BLaER1 treated with 17β-estradiol and CSF1 and Interleukin-3, amounts not matched to agents 10 nM and 100 nM (cell line): ENCODE measurements around the gene SIM2.

Experiments used
- H3K27ac ChIP-seq, 11 experiments: shearing (Covaris generic); formaldehyde crosslinking; 2 replicates each; pipeline ENCODE4 v1.8.1; 2022
- H3K27me3 ChIP-seq, 11 experiments: shearing (Covaris generic); formaldehyde crosslinking; 2 replicates each; pipeline ENCODE4 v1.8.1; 2022
- H3K36me3 ChIP-seq, 11 experiments: shearing (Covaris generic); formaldehyde crosslinking; 2 replicates each; pipeline ENCODE4 v1.8.1; 2022
- H3K4me1 ChIP-seq, 10 experiments: shearing (Covaris generic); formaldehyde crosslinking; 2 replicates each; pipeline ENCODE4 v1.8.1; 2022
- H3K4me2 ChIP-seq, 11 experiments: shearing (Covaris generic); formaldehyde crosslinking; 2 replicates each; pipeline ENCODE4 v1.8.1; 2022
- H3K4me3 ChIP-seq, 10 experiments: shearing (Covaris generic); formaldehyde crosslinking; 2 replicates each; pipeline ENCODE4 v1.8.1; 2022
- H3K9ac ChIP-seq, 11 experiments: shearing (Covaris generic); formaldehyde crosslinking; 2 replicates each; pipeline ENCODE4 v1.8.1; 2022
- H3K9me3 ChIP-seq, 11 experiments: shearing (Covaris generic); formaldehyde crosslinking; replicated peaks in 1 of 11; 2 replicates each; pipeline ENCODE4 v1.8.1; 2022
- H4K20me1 ChIP-seq, 11 experiments: shearing (Covaris generic); formaldehyde crosslinking; 2 replicates each; pipeline ENCODE4 v1.8.1; 2022
- Cebpa-rat ChIP-seq, 11 experiments: shearing (Covaris generic); IDR thresholded peaks; 2 replicates each; pipeline ENCODE4 v1.8.1; 2022

Gene SIM2

GRCh38 chr21:36753556-36753955 lies 54.6 kb downstream of the SIM2 start:
- H3K4me1 ChIP-seq: peaks cover 7 to 11% (median 9%) of the 10 kb centered on the region in 10 experiments
- H3K4me3 ChIP-seq: no peak overlapping the region
- H3K36me3 ChIP-seq: peaks cover 0 to 38% (median 0%) of the 10 kb centered on the region in 11 experiments; a peak in 10 of 22 replicates
- H3K9ac ChIP-seq: no peak overlapping the region
- H3K27me3 ChIP-seq: peaks cover 0 to under 1% (median 0%) of the 10 kb centered on the region in 11 experiments; a peak in 3 of 22 replicates
- no peaks in the 10 kb centered on the region for H4K20me1 ChIP-seq
- no peak overlapping the region for H3K4me2 ChIP-seq
- H3K27ac ChIP-seq: no peak overlapping the region
- H3K9me3 ChIP-seq: peaks cover 0 to under 1% (median 0%) of the 10 kb centered on the region in 11 experiments; a peak in 1 of 22 replicates
- no peak for TF ChIP-seq Cebpa-rat (IDR thresholded peaks at IDR 0.05)

DNA sequence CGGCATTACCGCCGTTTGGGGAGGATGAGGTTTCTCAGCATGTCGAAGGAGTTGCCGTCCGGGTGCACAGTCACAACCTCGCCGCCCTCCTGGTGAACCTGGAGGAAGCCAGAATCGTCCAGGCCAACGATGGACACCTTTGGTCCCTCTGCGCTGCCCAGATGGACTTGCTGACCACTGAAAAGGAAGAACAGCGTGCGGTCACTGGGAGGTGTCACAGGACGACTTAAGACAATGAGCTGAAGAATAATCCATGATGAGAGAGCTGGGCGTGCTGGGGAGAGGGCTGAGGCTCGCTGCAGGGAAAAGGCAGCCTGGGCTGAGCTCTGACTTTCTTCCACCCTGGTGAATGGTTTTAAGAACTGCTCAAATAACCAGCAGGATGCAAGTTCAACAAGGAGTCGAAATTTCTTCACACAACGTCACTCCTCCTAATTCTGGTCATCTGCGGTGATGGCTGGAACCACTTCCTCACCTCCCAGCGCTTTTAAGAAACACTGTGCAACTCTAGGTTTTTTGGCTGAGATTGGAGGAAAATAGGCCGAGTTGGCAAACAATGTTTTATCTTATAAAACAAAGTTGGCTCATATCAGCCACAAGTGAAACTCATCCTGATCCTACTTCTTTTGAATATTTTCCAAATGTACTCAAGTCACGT lies 55.5 kb downstream of the SIM2 start:
- H3K4me3 ChIP-seq: no peak overlapping the region
- no peak overlapping the region for H3K9ac ChIP-seq
- H3K9me3 ChIP-seq: no peaks in the 10 kb centered on the region
- H3K4me2 ChIP-seq: no peak overlapping the region
- H3K36me3 ChIP-seq: peaks cover 0 to 47% (median 0%) of the 10 kb centered on the region in 11 experiments; a peak in 10 of 22 replicates
- H3K27me3 ChIP-seq: no peaks in the 10 kb centered on the region
- no peaks in the 10 kb centered on the region for H4K20me1 ChIP-seq
- no peak for TF ChIP-seq Cebpa-rat (IDR thresholded peaks at IDR 0.05)
- H3K4me1 ChIP-seq: peaks cover 7 to 11% (median 9%) of the 10 kb centered on the region in 10 experiments
- H3K27ac ChIP-seq: no peak overlapping the region

GRCh38 chr21:36756527-36756926 lies 57.6 kb downstream of the SIM2 start:
- no peaks in the 10 kb centered on the region for H4K20me1 ChIP-seq
- no peak overlapping the region for H3K4me3 ChIP-seq
- H3K36me3 ChIP-seq: peaks cover 0 to 54% (median 0%) of the 10 kb centered on the region in 11 experiments; a peak in 10 of 22 replicates
- TF ChIP-seq Cebpa-rat (IDR thresholded peaks at IDR 0.05): no peak
- H3K9me3 ChIP-seq: no peaks in the 10 kb centered on the region
- no peaks in the 10 kb centered on the region for H3K27me3 ChIP-seq
- peaks cover 2 to 15% (median 12%) of the 10 kb centered on the region in 10 experiments for H3K4me1 ChIP-seq
- no peak overlapping the region for H3K9ac ChIP-seq
- no peak overlapping the region for H3K4me2 ChIP-seq
- H3K27ac ChIP-seq: no peak overlapping the region

DNA sequence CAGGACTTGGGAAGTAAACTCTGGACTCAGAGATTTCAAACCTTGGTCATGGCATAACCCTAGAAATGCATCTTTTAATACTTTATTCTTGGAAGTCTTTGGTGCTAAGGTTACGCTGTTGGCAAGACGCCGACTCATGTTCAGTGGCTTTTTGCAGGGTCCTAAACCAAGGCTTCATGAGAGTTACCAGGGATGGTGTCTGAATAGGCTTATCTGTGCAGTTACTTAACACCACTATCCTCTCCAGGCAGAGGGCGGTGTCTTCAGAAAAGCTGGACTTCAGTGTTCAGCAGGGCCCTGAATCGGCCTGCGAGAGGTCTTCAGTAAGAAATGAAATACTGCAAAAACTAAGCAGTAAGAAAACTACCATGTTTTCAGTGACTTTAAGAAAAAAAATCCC lies 58.3 kb downstream of the SIM2 start:
- Histone ChIP-seq H3K4me1 (peaks cover 0 to 13% (median 11%) of the 10 kb centered on the region in 10 experiments; a peak in 12 of 20 replicates), H3K9ac (no peak overlapping the region), H3K4me3 (no peak overlapping the region), H3K27ac (no peak overlapping the region), H3K27me3 (no peaks in the 10 kb centered on the region), H3K36me3 (peaks cover 0 to 54% (median 0%) of the 10 kb centered on the region in 11 experiments; a peak in 10 of 22 replicates), H3K4me2 (no peak overlapping the region), H3K9me3 (no peaks in the 10 kb centered on the region), H4K20me1 (no peaks in the 10 kb centered on the region)
- TF ChIP-seq Cebpa-rat (IDR thresholded peaks at IDR 0.05): no peak

GRCh38 chr21:36759348-36760083 lies 60.6 kb downstream of the SIM2 start:
- H3K9ac ChIP-seq: no peak overlapping the region
- H3K4me3 ChIP-seq: no peak overlapping the region
- H3K9me3 ChIP-seq: no peaks in the 10 kb centered on the region
- no peak overlapping the region for H3K27ac ChIP-seq
- H3K4me1 ChIP-seq: peaks cover 0 to 13% (median 11%) of the 10 kb centered on the region in 10 experiments; a peak in 12 of 20 replicates
- no peaks in the 10 kb centered on the region for H4K20me1 ChIP-seq
- no peak for TF ChIP-seq Cebpa-rat (IDR thresholded peaks at IDR 0.05)
- no peaks in the 10 kb centered on the region for H3K27me3 ChIP-seq
- H3K36me3 ChIP-seq: peaks cover 0 to 36% (median 0%) of the 10 kb centered on the region in 11 experiments; a peak in 8 of 22 replicates
- no peak overlapping the region for H3K4me2 ChIP-seq

- H3K9ac ChIP-seq: no peak overlapping the region
- peaks cover 0 to 13% (median 11%) of the 10 kb centered on the region in 10 experiments; a peak in 12 of 20 replicates for H3K4me1 ChIP-seq
- H3K4me3 ChIP-seq: no peak overlapping the region
- H3K36me3 ChIP-seq: peaks cover 0 to 28% (median 0%) of the 10 kb centered on the region in 11 experiments; a peak in 5 of 22 replicates
- no peak overlapping the region for H3K27ac ChIP-seq
- no peaks in the 10 kb centered on the region for H3K9me3 ChIP-seq
- peak overlapping the region in 7 of 11 experiments; percentile 9 to 57 (median 34); a peak in 12 of 22 replicates for H3K4me2 ChIP-seq
- H4K20me1 ChIP-seq: no peaks in the 10 kb centered on the region
- H3K27me3 ChIP-seq: no peaks in the 10 kb centered on the region
- no peak for TF ChIP-seq Cebpa-rat (IDR thresholded peaks at IDR 0.05)
These were observed 62.8 kb downstream of the SIM2 start for GRCh38 chr21:36761685-36762084.

DNA sequence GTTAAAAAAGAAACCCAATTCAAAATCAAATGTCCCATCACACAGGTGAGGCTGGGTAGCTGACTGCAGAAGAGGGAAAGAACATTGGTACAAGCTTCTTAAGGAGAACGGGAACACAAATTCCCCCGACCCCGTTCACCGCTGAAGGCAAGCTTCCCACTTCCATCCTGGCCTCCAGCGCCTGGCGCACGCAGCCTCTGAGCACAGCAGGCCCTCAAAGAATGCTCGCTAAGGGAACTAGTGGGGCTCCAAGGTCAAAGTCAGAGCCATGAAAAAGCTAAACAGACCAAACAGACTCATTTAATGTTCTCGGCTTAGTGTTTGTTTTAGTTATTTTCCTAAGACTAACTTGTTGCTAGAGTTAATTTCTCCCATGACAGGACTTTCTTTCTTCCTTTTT lies 63.7 kb downstream of the SIM2 start:
- Histone ChIP-seq H3K9me3 (no peaks in the 10 kb centered on the region; a peak in 1 of 22 replicates), H3K4me2 (no peak overlapping the region), H3K4me3 (no peak overlapping the region), H4K20me1 (no peaks in the 10 kb centered on the region), H3K27me3 (no peaks in the 10 kb centered on the region), H3K4me1 (peaks cover 0 to 13% (median 11%) of the 10 kb centered on the region in 10 experiments; a peak in 12 of 20 replicates), H3K27ac (no peak overlapping the region), H3K36me3 (peaks cover 0 to 28% (median 0%) of the 10 kb centered on the region in 11 experiments; a peak in 5 of 22 replicates), H3K9ac (no peak overlapping the region)
- TF ChIP-seq Cebpa-rat (IDR thresholded peaks at IDR 0.05): no peak

- H3K4me3 ChIP-seq: no peak overlapping the region
- no peak overlapping the region for H3K27ac ChIP-seq
- no peak overlapping the region for H3K9ac ChIP-seq
- H3K4me2 ChIP-seq: no peak overlapping the region
- no peak for TF ChIP-seq Cebpa-rat (IDR thresholded peaks at IDR 0.05)
- peaks cover 0 to 26% (median 0%) of the 10 kb centered on the region in 11 experiments; a peak in 5 of 22 replicates for H3K36me3 ChIP-seq
- no peaks in the 10 kb centered on the region for H3K27me3 ChIP-seq
- H3K4me1 ChIP-seq: peaks cover 0 to 13% (median 11%) of the 10 kb centered on the region in 10 experiments; a peak in 12 of 20 replicates
- H3K9me3 ChIP-seq: no peaks in the 10 kb centered on the region; a peak in 1 of 22 replicates
- H4K20me1 ChIP-seq: no peaks in the 10 kb centered on the region
These were observed 64.4 kb downstream of the SIM2 start for GRCh38 chr21:36763305-36763704.

DNA sequence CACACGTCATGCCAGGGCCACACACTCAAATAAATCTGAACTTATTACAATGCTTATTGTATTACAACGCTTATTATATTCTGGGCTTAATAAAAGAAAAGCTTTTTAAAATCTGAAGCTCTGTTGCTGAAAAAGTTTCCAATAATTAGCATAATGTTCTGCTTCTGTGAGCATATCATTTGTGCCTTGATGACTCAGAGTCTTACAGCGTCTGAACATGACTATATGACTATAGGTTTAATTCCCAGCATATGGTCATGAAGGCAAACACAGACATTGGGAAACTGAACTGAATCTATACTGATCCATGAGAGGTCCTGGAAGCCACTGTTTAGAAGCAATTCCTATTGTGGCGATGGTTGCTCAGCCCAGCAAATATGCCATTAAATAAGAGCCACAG lies 66.3 kb downstream of the SIM2 start:
- H3K27me3 ChIP-seq: no peaks in the 10 kb centered on the region
- no peak for TF ChIP-seq Cebpa-rat (IDR thresholded peaks at IDR 0.05)
- no peak overlapping the region for H3K4me3 ChIP-seq
- no peak overlapping the region for H3K9ac ChIP-seq
- H3K27ac ChIP-seq: no peak overlapping the region
- peaks cover 0 to 13% (median 11%) of the 10 kb centered on the region in 10 experiments; a peak in 12 of 20 replicates for H3K4me1 ChIP-seq
- H3K9me3 ChIP-seq: no peaks in the 10 kb centered on the region; a peak in 1 of 22 replicates
- H3K36me3 ChIP-seq: peaks cover 0 to 10% (median 0%) of the 10 kb centered on the region in 11 experiments; a peak in 4 of 22 replicates
- no peak overlapping the region for H3K4me2 ChIP-seq
- H4K20me1 ChIP-seq: no peaks in the 10 kb centered on the region
